ENCODE measurements around the gene NBDY.

- TF ChIP-seq CTCF (IDR thresholded peaks at IDR 0.05) (no peak), POLR2A (IDR thresholded peaks at IDR 0.05) (no peak)
Observed at GRCh38 chrX:56782791-56783449, 53.9 kb downstream of the NBDY start.

Data from uterus (tissue), 2 donors.